Tibial nerve (tissue), 3 donors: ENCODE data around the gene SGTB.

Experiments used
- CTCF ChIP-seq, 5 experiments: fragments of 200-600 bp in 3 of 5; fragments of 450-650 bp in 2 of 5; sonication (generic) in 3 of 5; IDR thresholded peaks; one replicate each; pipeline ENCODE4 v1.5.1; 2016 to 2019; ENCODE audit warnings: antibody characterized with exemption in 5 of 5, mild to moderate bottlenecking in 3 of 5, moderate library complexity in 2 of 5
- POLR2A ChIP-seq, 2 donors: fragments of 450-650 bp; IDR thresholded peaks; one replicate each; pipeline ENCODE4 v1.6.1; 2017; ENCODE audit warnings: antibody characterized with exemption in 2 of 2, mild to moderate bottlenecking in 2 of 2, moderate library complexity in 2 of 2

- TF ChIP-seq CTCF (IDR thresholded peaks at IDR 0.05), result no peak
- no peak for TF ChIP-seq POLR2A (IDR thresholded peaks at IDR 0.05)
These were observed 81.7 kb downstream of the SGTB start for GRCh38 chr5:65640240-65640639.
